HG03469 (cell line): ENCODE data around the gene BSG.
"Not testable (repeated sequence)": the region's sequence is repeated elsewhere in the genome, so short reads cannot be mapped to it uniquely, and the experiment has no call there.

Experiments
- ATAC-seq: cut with Tn5 transposase; IDR thresholded peaks from one replicate; pipeline ENCODE4 v1.9.1; 2021; ENCODE audit warnings: mild to moderate bottlenecking, moderate library complexity, moderate number of reproducible peaks; ENCODE audit not compliant: unreplicated experiment

Gene BSG

DNA sequence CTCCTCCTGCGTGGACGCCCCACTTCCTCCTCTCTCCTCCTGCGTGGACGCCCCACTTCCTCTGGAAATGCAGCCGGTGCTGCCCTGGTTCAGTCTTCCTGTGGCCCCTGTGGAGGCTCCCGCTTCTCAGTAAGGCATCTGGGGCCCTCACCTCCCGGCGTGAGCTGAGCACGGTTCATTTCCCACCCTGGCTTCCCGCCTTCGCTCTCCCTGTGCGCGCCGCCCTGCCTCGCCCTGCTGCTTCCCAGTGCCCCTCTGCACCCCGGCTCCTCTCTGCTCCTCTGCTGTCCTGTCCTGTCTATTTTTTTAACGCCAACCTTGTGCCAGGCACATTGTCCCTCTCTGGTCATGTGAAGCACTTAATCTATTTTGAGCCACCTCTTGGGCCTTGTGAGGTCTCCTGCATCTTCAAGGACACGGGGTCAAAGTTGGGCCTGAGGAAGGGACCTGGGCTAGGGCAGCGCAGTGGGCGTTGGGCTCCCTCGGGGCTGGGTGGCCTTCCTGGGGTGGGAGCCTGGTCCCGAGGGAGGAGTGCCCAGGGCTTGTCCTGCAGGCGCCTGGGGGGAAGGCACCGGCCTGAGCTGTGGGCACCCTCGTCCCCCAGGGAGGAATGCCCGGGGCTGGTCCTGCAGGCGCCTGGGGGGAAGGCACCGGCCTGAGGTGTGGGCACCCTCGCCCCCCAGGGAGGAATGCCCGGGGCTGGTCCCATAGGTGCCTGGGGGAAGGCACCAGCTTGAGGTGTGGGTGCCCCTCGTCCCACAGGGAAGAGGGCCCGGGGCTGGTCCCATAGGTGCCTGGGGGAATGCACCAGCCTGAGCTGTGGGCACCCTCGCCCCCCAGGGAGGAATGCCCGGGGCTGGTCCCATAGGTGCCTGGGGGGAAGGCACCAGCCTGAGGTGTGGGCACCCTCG, 30.2 kb downstream of the BSG start:
- ATAC-seq: no peak

DNA sequence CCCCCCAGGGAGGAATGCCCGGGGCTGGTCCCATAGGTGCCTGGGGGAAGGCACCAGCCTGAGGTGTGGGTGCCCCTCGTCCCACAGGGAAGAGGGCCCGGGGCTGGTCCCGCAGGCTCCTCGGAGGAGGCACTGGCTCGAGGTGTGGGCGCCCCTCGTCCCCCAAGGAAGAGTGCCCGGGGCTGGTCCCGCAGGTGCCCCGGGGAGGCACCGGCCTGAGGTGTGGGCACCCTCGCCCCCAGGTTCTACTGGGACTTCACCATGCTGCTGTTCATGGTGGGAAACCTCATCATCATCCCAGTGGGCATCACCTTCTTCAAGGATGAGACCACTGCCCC, 30.9 kb downstream of the BSG start:
- not testable (repeated sequence) for ATAC-seq

DNA sequence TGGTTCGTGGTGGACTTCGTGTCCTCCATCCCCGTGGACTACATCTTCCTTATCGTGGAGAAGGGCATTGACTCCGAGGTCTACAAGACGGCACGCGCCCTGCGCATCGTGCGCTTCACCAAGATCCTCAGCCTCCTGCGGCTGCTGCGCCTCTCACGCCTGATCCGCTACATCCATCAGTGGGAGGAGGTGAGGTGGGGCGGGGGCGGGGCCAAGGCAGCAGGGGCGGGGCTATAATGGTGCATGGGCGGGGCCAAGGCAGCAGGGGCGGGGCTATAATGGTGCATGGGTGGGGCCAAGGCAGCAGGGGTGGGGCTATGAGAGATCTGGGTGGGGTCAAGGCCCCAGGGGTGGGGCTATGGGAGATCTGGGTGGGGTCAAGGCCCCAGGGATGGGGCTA, 31.4 kb downstream of the BSG start:
- not testable (repeated sequence) for ATAC-seq

DNA sequence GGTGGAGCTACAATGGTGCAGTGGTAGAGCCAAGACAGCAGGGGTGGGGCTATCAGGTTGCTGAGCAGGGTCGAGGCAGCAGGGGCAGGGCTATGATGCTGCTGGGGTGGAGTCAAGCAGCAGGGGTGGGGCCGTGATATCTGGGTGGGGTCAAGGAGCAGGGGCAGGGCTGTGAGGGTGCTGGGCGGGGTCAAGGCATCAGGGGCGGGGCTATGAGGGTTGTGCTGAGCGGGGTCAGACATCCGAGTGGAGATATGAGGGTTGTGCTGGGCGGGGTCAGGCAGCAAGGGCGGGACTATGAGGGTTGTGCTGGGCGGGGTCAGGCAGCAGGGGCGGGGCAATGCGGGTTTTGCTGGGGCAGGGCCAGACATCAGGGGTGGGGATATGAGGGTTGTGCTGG, 32.0 kb downstream of the BSG start:
- ATAC-seq: no peak

DNA sequence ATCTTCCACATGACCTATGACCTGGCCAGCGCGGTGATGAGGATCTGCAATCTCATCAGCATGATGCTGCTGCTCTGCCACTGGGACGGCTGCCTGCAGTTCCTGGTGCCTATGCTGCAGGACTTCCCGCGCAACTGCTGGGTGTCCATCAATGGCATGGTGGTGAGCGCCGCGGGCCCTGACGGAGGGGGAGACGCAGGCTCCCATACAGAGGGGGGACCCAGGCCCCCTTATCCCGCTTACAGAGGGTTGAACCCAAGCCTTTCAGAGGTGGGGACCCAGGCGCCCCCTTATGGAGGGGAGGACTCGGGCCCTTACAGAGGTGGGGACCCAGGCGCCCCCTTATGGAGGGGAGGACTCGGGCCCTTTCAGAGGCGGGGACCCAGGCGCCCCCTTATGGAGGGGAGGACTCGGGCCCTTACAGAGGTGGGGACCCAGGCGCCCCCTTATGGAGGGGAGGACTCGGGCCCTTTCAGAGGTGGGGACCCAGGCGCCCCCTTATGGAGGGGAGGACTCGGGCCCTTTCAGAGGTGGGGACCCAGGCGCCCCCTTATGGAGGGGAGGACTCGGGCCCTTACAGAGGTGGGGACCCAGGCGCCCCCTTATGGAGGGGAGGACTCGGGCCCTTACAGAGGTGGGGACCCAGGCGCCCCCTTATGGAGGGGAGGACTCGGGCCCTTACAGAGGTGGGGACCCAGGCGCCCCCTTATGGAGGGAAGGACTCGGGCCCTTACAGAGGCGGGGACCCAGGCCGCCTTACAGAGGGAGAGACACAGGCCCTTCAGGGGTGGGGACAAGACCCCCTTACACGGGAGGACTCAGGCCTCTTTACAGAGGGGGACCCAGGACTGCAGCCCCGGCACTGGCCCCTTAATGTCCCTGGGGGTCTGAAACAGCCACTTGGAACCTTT, 32.9 kb downstream of the BSG start:
- not testable (repeated sequence) for ATAC-seq

DNA sequence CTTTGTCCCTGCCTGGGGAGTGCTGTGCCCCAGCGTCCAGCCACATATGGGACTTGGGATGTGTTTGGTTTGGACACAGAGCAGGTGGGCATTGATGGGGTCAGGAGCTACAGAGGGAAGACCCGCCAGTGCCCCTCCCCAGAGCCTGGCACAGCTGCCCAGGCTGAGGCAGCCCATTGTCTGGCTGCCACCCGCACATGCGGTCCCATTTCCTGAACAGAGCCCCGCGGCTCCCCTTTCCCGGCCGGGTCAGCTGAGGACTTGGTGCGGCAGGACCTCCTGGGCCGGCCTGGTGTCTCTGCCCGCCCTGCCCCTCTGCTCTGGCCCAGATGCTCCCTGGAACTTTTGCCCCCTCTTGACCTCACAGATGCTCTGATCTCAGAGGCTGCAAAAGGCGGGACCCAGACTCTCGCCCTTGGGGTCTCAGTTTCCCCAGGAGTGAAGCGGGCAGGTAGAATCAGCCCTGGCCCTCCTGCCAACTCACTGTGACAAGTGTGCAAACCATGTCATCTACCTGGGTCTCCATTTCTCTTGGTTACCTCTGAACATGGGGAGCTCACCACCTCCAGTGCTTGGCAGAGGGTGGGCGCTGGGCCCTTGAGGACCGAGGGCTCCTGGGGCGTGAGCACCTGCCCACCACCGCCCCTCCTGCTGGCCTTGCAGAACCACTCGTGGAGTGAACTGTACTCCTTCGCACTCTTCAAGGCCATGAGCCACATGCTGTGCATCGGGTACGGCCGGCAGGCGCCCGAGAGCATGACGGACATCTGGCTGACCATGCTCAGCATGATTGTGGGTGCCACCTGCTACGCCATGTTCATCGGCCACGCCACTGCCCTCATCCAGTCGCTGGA, 35.1 kb downstream of the BSG start:
- ATAC-seq: no peak

DNA sequence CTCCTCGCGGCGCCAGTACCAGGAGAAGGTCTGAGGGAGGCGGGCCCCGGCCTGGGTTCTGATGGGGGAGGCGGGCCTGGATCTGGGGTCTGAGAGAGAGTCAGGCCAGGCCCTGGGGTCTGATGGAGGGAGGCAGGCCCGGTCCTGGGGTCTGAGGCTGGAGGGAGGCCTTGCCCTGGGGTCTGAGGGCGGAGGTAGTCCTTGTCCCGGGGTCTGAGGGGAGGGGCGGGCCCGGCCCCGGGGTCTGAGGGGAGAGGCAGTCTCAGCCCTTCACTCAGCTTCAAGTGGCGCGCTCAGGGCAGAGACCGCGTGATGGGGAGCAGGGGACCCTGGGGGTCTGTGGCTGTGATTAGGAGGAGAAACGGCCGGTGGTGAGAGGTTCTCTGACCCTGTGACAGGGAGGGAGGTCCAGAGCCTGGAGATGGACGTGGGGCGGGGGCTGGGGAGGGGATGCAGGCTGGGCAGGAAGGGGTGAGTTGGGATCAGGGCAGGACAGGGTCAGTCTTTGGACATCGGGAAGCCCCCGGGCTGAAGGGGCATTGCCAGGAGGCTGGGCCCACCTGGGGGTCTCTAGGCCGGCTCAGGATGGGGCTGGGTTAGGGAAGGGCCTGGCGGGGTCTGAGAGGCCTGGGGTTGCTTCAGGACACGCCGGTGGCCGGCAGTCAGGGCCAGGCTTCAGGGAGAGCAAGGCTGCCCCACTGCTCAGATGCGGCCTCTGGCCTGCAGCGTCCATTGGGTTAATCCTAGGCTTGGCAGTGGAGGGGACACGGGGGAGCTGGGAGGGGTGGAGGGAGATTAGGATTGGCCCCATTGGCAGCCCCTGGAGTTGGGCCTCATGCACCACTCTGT, 36.0 kb downstream of the BSG start:
- ATAC-seq: no peak

DNA sequence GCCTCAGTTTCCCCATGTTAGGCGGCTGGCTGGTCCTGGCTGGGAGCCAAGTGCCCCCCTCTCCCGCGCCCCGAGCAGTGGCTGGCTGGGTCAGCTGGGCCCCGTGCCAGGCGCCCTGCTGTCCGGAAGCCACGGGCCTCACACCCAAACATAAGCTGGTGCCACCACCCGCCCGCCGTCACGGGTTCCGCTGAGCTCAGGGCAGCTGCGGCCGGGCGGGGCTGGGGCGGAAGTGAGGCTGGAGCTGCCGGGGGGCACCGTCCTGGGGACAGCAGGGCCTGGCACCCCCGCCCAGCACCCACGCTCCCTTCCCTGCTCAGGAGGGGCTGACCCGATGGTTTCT, 36.6 kb downstream of the BSG start:
- no peak for ATAC-seq

DNA sequence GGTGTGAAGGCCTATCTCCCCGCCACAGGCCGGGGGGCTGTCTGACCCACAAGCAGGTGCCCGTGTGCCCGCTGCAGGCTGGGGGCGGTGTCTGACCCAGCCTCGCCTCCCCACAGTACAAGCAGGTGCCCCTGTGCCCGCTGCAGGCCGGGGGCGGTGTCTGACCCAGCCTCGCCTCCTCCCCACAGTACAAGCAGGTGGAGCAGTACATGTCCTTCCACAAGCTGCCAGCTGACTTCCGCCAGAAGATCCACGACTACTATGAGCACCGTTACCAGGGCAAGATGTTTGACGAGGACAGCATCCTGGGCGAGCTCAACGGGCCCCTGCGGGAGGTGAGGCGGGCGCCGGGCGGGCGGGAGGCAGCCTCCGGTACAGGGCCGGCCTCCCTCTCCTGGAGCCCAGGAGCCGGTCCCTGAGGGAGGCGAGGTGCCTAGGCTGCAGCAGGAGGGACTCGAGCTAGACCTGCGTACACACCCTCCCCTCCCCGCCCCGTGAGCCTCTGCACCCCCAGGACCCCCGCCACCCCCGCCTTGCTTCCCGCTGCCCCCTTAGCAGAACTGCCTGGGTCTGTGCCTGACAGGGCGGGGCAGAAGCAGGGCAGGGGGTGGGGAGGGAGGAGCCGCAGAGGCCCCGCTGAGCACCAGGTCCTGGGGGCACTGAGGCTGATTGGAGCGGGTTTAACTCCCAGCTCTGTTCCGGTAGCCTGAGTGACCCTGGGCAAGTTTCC, 37.8 kb downstream of the BSG start:
- ATAC-seq: no peak

DNA sequence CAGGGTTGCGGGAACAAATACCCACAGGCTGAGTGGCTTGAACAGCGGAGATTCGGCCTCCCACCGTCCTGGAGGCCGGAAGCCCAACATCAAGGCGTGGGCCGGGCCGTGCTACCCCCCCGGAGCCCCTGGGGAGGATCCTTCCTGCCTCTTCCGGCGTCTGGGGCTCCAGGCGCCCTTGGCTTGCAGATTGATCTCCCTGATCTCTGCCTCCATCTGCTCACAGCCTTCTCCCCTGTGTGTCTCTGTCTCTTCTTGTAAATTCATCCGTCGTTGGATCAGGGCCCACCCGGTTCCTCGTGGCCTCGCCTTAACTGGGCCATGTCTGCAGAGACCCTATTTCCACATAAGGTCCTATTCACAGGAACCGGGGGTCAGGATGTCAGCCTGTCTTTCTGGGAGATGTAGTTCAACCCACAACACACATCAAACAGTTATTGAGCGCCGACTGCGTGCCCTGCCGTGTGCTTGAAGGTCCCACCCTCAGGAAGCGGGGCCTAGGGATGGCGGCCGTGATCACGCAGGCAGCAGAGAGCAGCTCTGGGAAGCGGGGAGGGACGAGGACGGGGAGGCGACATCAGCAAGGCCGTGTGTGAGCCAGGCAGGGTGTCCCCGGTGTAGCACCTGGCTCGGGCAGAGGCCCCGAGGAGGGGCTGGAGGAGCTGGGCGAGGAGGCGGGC, 38.5 kb downstream of the BSG start:
- ATAC-seq: no peak

DNA sequence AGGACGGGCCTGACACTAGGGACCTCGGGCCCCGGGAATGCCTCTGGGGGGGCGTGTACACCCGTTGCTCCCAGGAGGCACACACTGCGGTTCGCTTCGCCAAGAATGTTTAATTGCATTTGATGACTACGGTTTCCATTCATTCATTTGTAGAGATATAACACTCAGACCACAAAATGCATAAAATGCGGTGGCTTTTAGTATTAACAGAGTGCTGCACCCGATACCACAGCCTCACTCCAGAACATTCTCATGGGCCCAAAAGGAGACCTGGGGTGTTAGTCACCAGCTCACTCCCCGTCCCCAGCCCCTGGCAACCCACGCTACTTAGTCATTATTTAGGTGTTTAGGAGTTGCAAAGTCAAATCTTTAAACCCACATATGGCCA, 39.1 kb downstream of the BSG start:
- no peak for ATAC-seq

DNA sequence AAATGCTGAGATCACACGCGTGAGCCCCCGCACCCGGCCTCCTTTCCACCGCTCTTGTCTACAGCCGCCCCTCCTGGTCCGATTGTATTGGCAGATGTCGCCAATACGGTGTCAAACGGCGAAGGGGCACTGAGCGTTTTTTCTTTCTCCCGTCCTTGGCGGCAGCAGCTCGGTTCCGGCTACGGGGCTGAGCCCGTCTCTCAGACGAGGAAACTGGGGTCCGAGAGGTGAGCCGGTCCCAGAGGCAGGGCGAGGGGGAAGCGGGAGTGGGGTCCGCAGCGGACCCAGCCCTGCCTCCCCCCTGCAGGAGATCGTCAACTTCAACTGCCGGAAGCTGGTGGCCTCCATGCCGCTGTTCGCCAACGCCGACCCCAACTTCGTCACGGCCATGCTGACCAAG, 40.5 kb downstream of the BSG start:
- ATAC-seq: no peak

DNA sequence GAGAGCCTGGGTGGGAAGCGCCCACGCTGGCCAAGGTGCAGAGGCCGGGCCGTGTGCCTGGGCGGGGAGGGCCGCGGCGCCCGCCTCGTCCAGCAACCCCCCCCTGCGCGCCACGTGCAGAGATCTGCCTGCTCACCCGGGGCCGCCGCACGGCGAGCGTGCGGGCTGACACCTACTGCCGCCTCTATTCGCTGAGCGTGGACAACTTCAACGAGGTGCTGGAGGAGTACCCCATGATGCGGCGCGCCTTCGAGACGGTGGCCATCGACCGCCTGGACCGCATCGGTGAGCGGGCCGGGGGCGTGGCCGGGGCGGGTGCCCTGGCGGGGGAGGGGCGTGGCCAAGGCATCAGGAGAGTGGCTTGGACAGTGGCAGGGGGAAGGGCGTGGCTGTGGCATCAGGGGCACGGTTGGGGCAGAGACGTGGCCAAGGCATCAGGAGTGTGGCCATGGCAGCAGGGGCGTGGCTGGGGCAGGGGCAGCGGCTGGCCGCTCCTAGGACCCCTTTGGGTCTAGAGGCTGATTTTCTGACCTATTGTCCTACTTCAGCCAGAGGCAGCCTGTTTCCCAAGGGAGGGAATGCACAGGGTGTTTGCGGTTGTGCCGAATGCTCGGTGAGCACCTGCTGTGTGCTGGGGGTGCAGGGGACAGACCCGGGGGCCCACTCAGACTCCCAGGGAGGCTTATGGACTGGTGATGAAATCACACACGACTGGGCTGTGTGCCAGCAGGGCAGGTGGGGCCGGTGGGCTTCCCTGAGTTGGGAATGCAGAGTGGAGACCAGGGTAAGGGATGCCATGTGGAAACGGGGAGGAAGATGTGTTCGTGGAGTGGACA, 41.6 kb downstream of the BSG start:
- no peak for ATAC-seq

DNA sequence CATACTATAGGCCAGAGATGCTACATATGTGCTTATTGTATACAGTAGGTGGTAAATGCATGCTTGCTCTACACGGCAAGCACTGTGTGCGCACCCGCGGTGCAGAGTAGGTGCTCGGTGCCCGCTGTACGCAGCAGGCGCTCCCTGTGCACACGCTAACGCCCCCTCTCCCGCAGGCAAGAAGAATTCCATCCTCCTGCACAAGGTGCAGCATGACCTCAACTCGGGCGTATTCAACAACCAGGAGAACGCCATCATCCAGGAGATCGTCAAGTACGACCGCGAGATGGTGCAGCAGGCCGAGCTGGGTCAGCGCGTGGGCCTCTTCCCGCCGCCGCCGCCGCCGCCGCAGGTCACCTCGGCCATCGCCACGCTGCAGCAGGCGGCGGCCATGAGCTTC, 43.2 kb downstream of the BSG start:
- ATAC-seq: no peak

DNA sequence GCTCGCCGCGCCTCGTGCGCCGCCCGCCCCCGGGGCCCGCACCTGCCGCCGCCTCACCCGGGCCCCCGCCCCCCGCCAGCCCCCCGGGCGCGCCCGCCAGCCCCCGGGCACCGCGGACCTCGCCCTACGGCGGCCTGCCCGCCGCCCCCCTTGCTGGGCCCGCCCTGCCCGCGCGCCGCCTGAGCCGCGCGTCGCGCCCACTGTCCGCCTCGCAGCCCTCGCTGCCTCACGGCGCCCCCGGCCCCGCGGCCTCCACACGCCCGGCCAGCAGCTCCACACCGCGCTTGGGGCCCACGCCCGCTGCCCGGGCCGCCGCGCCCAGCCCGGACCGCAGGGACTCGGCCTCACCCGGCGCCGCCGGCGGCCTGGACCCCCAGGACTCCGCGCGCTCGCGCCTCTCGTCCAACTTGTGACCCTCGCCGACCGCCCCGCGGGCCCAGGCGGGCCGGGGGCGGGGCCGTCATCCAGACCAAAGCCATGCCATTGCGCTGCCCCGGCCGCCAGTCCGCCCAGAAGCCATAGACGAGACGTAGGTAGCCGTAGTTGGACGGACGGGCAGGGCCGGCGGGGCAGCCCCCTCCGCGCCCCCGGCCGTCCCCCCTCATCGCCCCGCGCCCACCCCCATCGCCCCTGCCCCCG, 43.8 kb downstream of the BSG start:
- ATAC-seq: no peak

DNA sequence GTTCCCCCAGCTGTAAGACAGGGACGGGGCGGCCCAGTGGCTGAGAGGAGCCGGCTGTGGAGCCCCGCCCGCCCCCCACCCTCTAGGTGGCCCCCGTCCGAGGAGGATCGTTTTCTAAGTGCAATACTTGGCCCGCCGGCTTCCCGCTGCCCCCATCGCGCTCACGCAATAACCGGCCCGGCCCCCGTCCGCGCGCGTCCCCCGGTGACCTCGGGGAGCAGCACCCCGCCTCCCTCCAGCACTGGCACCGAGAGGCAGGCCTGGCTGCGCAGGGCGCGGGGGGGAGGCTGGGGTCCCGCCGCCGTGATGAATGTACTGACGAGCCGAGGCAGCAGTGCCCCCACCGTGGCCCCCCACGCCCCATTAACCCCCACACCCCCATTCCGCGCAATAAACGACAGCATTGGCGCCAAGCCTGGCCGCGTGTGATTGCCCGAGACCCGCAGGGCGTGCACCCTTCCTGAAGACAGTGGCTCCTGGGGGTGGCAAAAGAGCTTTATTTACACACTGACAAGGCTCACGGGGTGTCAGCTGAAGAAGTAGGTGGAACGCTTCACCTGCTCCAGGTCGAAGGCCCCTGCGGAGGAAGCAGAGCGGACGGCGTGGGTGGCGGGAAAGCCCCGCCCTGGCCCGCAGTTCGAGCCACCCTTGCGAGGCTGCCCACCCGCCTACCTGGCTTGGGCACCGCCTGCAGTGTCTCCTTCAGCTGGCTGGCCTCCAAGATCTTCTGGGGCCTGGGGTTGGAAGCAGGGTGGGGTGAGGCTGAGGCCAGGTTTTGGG, 44.5 kb downstream of the BSG start:
- ATAC-seq: no peak
